ENCODE results near the gene KATNAL2. TPM values are rescaled to one million over a fixed set of nuclear protein-coding genes. Genes with fewer than 3 reads are reported as not detected.
A peak's percentile ranks its signal among the peaks of the same experiment; 100 is the strongest.

KATNAL2 gene
- total and polyA plus RNA-seq, 2 donors from 2014 or later = 6.9 to 13.4 TPM

DNA sequence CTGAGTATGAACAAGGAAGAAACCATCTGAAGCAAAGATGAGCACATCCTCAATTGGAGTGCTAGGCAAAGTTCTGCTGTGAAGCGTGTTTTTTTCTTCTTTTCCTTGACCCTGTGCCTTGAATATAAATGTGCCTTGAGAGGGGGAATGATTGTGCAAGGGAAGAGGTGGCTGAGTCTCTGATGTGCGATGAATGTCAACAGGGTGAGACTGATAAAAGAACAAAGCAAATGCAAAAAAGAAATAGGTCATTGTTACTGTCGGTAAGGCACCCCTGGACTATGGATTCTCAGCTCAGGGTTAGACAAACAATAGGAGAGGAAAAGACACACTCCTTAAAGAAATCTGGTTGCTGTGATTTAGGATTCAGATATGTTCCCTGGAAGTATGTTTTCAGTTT is 178.4 kb downstream of the KATNAL2 start:
- intact Hi-C loops (cut with DNase I) = no loop called here
- no peak overlapping the region for H3K4me3 ChIP-seq (ENCODE audit: low read length in 3 of 3)
- TF ChIP-seq, protein P1, sequence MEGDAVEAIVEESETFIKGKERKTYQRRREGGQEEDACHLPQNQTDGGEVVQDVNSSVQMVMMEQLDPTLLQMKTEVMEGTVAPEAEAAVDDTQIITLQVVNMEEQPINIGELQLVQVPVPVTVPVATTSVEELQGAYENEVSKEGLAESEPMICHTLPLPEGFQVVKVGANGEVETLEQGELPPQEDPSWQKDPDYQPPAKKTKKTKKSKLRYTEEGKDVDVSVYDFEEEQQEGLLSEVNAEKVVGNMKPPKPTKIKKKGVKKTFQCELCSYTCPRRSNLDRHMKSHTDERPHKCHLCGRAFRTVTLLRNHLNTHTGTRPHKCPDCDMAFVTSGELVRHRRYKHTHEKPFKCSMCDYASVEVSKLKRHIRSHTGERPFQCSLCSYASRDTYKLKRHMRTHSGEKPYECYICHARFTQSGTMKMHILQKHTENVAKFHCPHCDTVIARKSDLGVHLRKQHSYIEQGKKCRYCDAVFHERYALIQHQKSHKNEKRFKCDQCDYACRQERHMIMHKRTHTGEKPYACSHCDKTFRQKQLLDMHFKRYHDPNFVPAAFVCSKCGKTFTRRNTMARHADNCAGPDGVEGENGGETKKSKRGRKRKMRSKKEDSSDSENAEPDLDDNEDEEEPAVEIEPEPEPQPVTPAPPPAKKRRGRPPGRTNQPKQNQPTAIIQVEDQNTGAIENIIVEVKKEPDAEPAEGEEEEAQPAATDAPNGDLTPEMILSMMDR (IDR thresholded peaks at IDR 0.05; ENCODE audit: borderline replicate concordance, extremely low read depth, insufficient read depth) = no peak
- no peak overlapping the region for H3K9ac ChIP-seq (ENCODE audit: low read length in 3 of 3)
- H3K27ac ChIP-seq (ENCODE audit: low read depth in 2 of 2, low read length in 2 of 2) = no peak overlapping the region
- no peak for DNase-seq
- H3K9me3 ChIP-seq (ENCODE audit: control insufficient read depth in 2 of 3, insufficient read depth in 1 of 3, low read length in 3 of 3) = no peaks in the 10 kb centered on the region
- FAIRE-seq = no peak
- H3K36me3 ChIP-seq (ENCODE audit: control insufficient read depth in 2 of 3, insufficient read depth in 3 of 3, low read length in 3 of 3) = peaks cover 0 to 6% (median 0%) of the 10 kb centered on the region in 3 donors
- no peaks in the 10 kb centered on the region for H3K27me3 ChIP-seq (ENCODE audit: control insufficient read depth, insufficient read depth, low read length)
- H3K4me1 ChIP-seq (ENCODE audit: control insufficient read depth in 2 of 3, insufficient read depth in 2 of 3, low read depth in 1 of 3, low read length in 3 of 3) = no peaks in the 10 kb centered on the region

DNA sequence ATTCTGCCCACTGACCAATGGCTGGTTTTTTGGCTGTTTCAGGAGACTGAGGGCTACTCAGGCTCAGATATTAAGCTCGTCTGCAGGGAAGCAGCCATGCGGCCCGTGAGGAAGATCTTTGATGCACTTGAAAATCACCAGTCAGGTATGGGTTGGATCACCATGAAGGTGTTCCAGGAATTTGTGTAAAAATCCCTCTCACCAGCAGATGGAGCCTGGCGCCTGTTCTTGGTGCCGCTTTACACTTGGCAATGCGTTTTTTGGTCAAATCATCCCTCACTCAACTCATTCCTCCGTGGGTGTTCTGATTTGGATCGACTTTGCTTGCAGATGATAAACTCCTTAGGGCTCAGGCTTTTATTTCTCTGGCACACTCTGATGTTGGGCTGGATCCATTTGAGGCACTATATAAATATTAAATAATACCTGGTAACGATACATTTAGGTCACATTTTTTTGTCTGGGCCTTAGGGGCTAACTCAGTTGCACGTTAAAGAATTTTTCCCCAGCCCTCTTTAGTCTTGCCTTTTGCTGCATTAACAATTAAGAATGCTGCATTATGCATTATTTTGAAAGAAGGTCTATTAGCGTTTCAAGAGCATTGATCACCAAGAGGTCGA is 182.9 kb downstream of the KATNAL2 start:
- peak in 4 of 5 donors; percentile 49 to 70 (median 60) for DNase-seq
- H3K4me3 ChIP-seq (ENCODE audit: low read length in 3 of 3) = no peak overlapping the region
- H3K27ac ChIP-seq (ENCODE audit: low read depth in 2 of 2, low read length in 2 of 2) = no peak overlapping the region
- peaks cover 0 to 6% (median 6%) of the 10 kb centered on the region in 3 donors for H3K36me3 ChIP-seq (ENCODE audit: control insufficient read depth in 2 of 3, insufficient read depth in 3 of 3, low read length in 3 of 3)
- no peaks in the 10 kb centered on the region for H3K27me3 ChIP-seq (ENCODE audit: control insufficient read depth, insufficient read depth, low read length)
- H3K4me1 ChIP-seq (ENCODE audit: control insufficient read depth in 2 of 3, insufficient read depth in 2 of 3, low read depth in 1 of 3, low read length in 3 of 3) = no peaks in the 10 kb centered on the region
- TF ChIP-seq, protein P1 (IDR thresholded peaks at IDR 0.05; ENCODE audit: borderline replicate concordance, extremely low read depth, insufficient read depth) = peak; percentile 73
- no peak for FAIRE-seq
- intact Hi-C loops (cut with DNase I) = loop anchor here (10.0 kb wide), 1 partner anchor 104 kb away; no protein-coding TSS in a partner anchor
- no peaks in the 10 kb centered on the region for H3K9me3 ChIP-seq (ENCODE audit: control insufficient read depth in 2 of 3, insufficient read depth in 1 of 3, low read length in 3 of 3)
- H3K9ac ChIP-seq (ENCODE audit: low read length in 3 of 3) = no peak overlapping the region

DNA sequence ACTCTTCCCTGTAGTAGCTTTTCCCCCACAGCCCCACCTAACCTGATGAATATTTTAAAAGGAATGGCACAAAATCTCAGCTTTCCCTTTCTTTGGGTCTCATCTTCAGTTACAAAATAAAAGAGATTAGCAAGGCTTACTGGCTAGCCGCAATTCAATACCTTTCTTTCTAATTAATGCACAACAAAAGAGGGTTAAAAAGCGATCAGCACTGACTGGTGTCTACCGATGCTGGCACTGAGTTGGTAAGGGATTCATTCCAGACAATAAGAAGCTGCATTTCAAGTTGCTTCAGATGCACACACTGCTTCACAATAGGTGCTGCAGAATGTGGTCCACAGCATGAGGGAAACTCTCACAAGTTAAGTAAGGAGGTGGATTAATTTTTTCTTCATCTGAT is 191.0 kb downstream of the KATNAL2 start:
- DNase-seq (no peak), FAIRE-seq (no peak)
- Histone ChIP-seq H3K9me3 (ENCODE audit: control insufficient read depth in 2 of 3, insufficient read depth in 1 of 3, low read length in 3 of 3) (no peaks in the 10 kb centered on the region), H3K4me3 (ENCODE audit: low read length in 3 of 3) (no peak overlapping the region), H3K27me3 (ENCODE audit: control insufficient read depth, insufficient read depth, low read length) (no peaks in the 10 kb centered on the region), H3K4me1 (ENCODE audit: control insufficient read depth in 2 of 3, insufficient read depth in 2 of 3, low read depth in 1 of 3, low read length in 3 of 3) (no peaks in the 10 kb centered on the region), H3K27ac (ENCODE audit: low read depth in 2 of 2, low read length in 2 of 2) (no peak overlapping the region), H3K9ac (ENCODE audit: low read length in 3 of 3) (no peak overlapping the region), H3K36me3 (ENCODE audit: control insufficient read depth in 2 of 3, insufficient read depth in 3 of 3, low read length in 3 of 3) (peaks cover 6 to 31% (median 20%) of the 10 kb centered on the region in 3 donors)
- intact Hi-C loops (cut with DNase I) = loop anchor here (10.0 kb wide), 1 partner anchor 96 kb away; no protein-coding TSS in a partner anchor
- TF ChIP-seq, protein P1 (IDR thresholded peaks at IDR 0.05; ENCODE audit: borderline replicate concordance, extremely low read depth, insufficient read depth) = no peak
